D721Med (cell line): ENCODE measurements around the gene FBXW5.

ENCODE experiments used
- DNase-seq: peaks from one replicate; pipeline ENCODE4 v3.0.0; 2011; ENCODE audit warnings: low spot score; ENCODE audit not compliant: insufficient read length
- FAIRE-seq: peaks from 2 replicates; lab custom pipeline; 2011; peaks lifted over from hg19 to GRCh38; lab: Jason Lieb, UNC
- CTCF ChIP-seq: IDR thresholded peaks from 2 replicates; pipeline ENCODE4 v1.5.1; 2012; ENCODE audit warnings: mild to moderate bottlenecking, control low read depth; ENCODE audit not compliant: insufficient read depth; ENCODE audit errors: missing control alignments

The FBXW5 gene

GRCh38 chr9:136975644-136976043 is 31.1 kb upstream of the FBXW5 start:
- no peak for DNase-seq

GRCh38 chr9:136974817-136975535 is 30.4 kb upstream of the FBXW5 start:
- FAIRE-seq (no peak), DNase-seq (no peak)
- TF ChIP-seq CTCF: no peak

More at GRCh38 chr9:136975644-136976043, 31.1 kb upstream of the FBXW5 start:
- no peak for FAIRE-seq
- TF ChIP-seq CTCF: no peak

GRCh38 chr9:136973618-136974617 is 29.4 kb upstream of the FBXW5 start:
- no peak for FAIRE-seq
- DNase-seq: no peak
- TF ChIP-seq CTCF: no peak

GRCh38 chr9:136972743-136973142 is 28.2 kb upstream of the FBXW5 start:
- FAIRE-seq (no peak), DNase-seq (no peak)
- TF ChIP-seq CTCF: no peak

GRCh38 chr9:136972335-136972734 is 27.8 kb upstream of the FBXW5 start:
- no peak for TF ChIP-seq CTCF
- no peak for FAIRE-seq
- DNase-seq: no peak

GRCh38 chr9:136971746-136972145 is 27.2 kb upstream of the FBXW5 start:
- FAIRE-seq (no peak), DNase-seq (no peak)
- TF ChIP-seq CTCF: no peak

GRCh38 chr9:136970361-136970760 is 25.8 kb upstream of the FBXW5 start:
- DNase-seq: no peak
- TF ChIP-seq CTCF: no peak
- no peak for FAIRE-seq
